RWPE2 (cell line): ENCODE data around the gene MRPL52.

Source experiments
- ATAC-seq: fragments of 200-7000 bp; cut with Tn5 transposase; 3 replicates; pipeline ENCODE4 v1.9.1; 2021; ENCODE audit warnings: low read depth
- DNase-seq: peaks from one replicate; pipeline ENCODE4 v3.0.0-alpha.2; 2020; ENCODE audit warnings: low spot score
- H3K27ac ChIP-seq: fragments of 450-650 bp; 2 replicates; pipeline ENCODE4 v1.5.1; 2017; ENCODE audit warnings: mild to moderate bottlenecking; ENCODE audit not compliant: poor library complexity, severe bottlenecking
- H3K27me3 ChIP-seq: fragments of 250-450 bp; sonication (Bioruptor Pico); 2 replicates; pipeline ENCODE4 v1.5.1; 2021; ENCODE audit warnings: mild to moderate bottlenecking, moderate library complexity; ENCODE audit not compliant: insufficient read depth, poor library complexity, severe bottlenecking
- H3K36me3 ChIP-seq: fragments of 250-450 bp; sonication (Bioruptor Pico); 2 replicates; pipeline ENCODE4 v1.5.1; 2020; ENCODE audit warnings: low read depth, mild to moderate bottlenecking, moderate library complexity
- H3K4me1 ChIP-seq: fragments of 250-450 bp; sonication (Bioruptor Pico); 2 replicates; pipeline ENCODE4 v1.5.1; 2021; ENCODE audit warnings: mild to moderate bottlenecking, moderate library complexity; ENCODE audit not compliant: insufficient read depth, poor library complexity, severe bottlenecking
- H3K4me3 ChIP-seq: fragments of 250-450 bp; sonication (Bioruptor Pico); 2 replicates; pipeline ENCODE4 v1.5.1; 2021; ENCODE audit warnings: mild to moderate bottlenecking, moderate library complexity; ENCODE audit not compliant: severe bottlenecking
- H3K9me3 ChIP-seq: fragments of 250-450 bp; sonication (Bioruptor Pico); 2 replicates; pipeline ENCODE4 v1.5.1; 2021; ENCODE audit warnings: mild to moderate bottlenecking, moderate library complexity; ENCODE audit not compliant: severe bottlenecking
- CTCF ChIP-seq: fragments of 450-650 bp; IDR thresholded peaks from one replicate; pipeline ENCODE4 v1.5.1; 2017; ENCODE audit warnings: mild to moderate bottlenecking, moderate library complexity; ENCODE audit not compliant: poor library complexity, severe bottlenecking

Gene MRPL52

GRCh38 chr14:22883173-22883976, 53.7 kb downstream of the MRPL52 start, which contains the start of gene REM2:
REM2 (plus strand) TSS chr14:22883222; CDS start chr14:22883288, 66 bp downstream.
- H3K9me3 ChIP-seq, result no peaks in the 10 kb centered on the region
- H3K27ac ChIP-seq, result no peak within 1 kb of the TSS
- H3K4me3 ChIP-seq, result no peak within 1 kb of the TSS
- H3K36me3 ChIP-seq, result peaks cover 1% of the 10 kb centered on the region; the same call in 1 of the 2 replicates
- ATAC-seq (no peak), DNase-seq (no peak)
- H3K27me3 ChIP-seq, result no peaks in the 10 kb centered on the region
- no peak for TF ChIP-seq CTCF
- H3K4me1 ChIP-seq, result peaks cover 7% of the 10 kb centered on the region

GRCh38 chr14:22884076-22884737, 54.5 kb downstream of the MRPL52 start:
- DNase-seq, result no peak
- Histone ChIP-seq H3K4me1 (peaks cover 7% of the 10 kb centered on the region), H3K9me3 (no peaks in the 10 kb centered on the region), H3K4me3 (no peak overlapping the region), H3K27ac (no peak overlapping the region), H3K27me3 (no peaks in the 10 kb centered on the region), H3K36me3 (no peaks in the 10 kb centered on the region)
- ATAC-seq, result no peak
- TF ChIP-seq CTCF, result no peak
